ENCODE measurements around the gene ATG5.

DNA sequence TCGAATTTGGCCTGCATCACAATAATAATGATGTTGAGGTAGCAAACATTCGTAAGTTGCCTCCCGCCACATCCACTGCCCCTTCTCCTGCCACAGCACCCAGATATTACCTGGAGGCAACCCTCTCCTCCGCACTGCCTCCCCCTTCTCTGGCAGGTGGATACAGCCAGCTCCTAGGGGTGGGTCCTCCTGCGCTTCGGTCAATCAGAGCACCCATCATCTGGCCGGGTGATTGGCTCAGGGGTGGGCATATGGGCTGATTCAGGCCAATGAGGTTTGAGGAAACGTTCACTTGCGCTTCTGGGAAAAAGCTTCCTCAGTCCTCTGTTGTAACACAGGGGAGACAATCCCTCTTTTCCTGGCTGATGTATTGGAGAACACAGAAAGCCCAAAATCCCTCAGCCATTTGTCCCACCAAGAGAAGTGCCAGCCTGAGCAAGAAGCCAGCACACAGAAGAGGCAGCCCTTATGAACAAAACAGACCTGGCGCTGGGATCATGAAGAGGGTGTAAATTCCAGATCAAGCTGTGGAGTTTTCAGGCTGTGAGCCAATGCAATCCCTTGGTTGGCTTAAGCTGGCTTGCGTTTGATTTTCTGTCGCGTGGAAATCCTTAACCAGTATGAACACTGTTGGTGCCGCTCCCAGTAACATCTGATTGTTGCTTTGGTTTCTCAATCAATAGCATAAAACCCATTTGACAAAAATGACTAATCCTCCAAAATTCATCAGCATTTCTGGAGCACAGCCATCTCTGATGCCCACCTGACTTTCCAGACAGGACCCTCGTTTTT is 157.3 kb downstream of the ATG5 start:
- no peak for TF ChIP-seq POLR2A (IDR thresholded peaks at IDR 0.05; ENCODE audit: low read depth)
- TF ChIP-seq, protein P1, sequence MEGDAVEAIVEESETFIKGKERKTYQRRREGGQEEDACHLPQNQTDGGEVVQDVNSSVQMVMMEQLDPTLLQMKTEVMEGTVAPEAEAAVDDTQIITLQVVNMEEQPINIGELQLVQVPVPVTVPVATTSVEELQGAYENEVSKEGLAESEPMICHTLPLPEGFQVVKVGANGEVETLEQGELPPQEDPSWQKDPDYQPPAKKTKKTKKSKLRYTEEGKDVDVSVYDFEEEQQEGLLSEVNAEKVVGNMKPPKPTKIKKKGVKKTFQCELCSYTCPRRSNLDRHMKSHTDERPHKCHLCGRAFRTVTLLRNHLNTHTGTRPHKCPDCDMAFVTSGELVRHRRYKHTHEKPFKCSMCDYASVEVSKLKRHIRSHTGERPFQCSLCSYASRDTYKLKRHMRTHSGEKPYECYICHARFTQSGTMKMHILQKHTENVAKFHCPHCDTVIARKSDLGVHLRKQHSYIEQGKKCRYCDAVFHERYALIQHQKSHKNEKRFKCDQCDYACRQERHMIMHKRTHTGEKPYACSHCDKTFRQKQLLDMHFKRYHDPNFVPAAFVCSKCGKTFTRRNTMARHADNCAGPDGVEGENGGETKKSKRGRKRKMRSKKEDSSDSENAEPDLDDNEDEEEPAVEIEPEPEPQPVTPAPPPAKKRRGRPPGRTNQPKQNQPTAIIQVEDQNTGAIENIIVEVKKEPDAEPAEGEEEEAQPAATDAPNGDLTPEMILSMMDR (IDR thresholded peaks at IDR 0.05), result no peak
- TF ChIP-seq EP300 (IDR thresholded peaks at IDR 0.05), result no peak
